Common myeloid progenitor, CD34-positive (primary cell): ENCODE data around the gene PKD1L1.

Source experiments
- CTCF ChIA-PET: fragments of 350-600 bp; sonication (Branson Sonifier 250); formaldehyde crosslinking; loops from one replicate; lab custom pipeline; 2021; ENCODE audit warnings: antibody characterized with exemption; lab: Charles Lee
- POLR2A ChIA-PET: fragments of 350-600 bp; sonication (Branson Sonifier 250); formaldehyde crosslinking; loops from one replicate; lab custom pipeline; 2021; ENCODE audit warnings: antibody characterized with exemption; lab: Charles Lee
- DNase-seq, 3 donors: peaks; one replicate each; pipeline versions ENCODE4 v3.0.0 to v3.0.0-alpha.2; 2013
- H3K27ac ChIP-seq, 2 experiments: 1 replicate in 1 of 2; 2 replicates in 1 of 2; pipeline ENCODE4 v1.7.0; 2013; ENCODE audit warnings: inconsistent platforms in 2 of 2, low read length in 2 of 2, mild to moderate bottlenecking in 2 of 2, low read depth in 1 of 2, moderate library complexity in 1 of 2; ENCODE audit not compliant: severe bottlenecking in 2 of 2, insufficient read depth in 1 of 2, poor library complexity in 1 of 2
- H3K27me3 ChIP-seq, 5 experiments: replicated peaks in 2 of 5; 1 replicate in 3 of 5; 2 replicates in 2 of 5; pipeline versions ENCODE4 v1.6.1 to v1.7.0; 2013; ENCODE audit warnings: low read length in 4 of 5, mild to moderate bottlenecking in 2 of 5, moderate library complexity in 2 of 5, inconsistent platforms in 1 of 5; ENCODE audit not compliant: insufficient read depth in 5 of 5, control insufficient read depth in 4 of 5
- H3K36me3 ChIP-seq, 4 experiments: 1 replicate in 2 of 4; 2 replicates in 2 of 4; pipeline versions ENCODE4 v1.6.1 to v1.7.0; 2013; ENCODE audit warnings: low read length in 3 of 4, control low read depth in 1 of 4, mild to moderate bottlenecking in 1 of 4; ENCODE audit not compliant: control insufficient read depth in 4 of 4, insufficient read depth in 4 of 4
- H3K4me1 ChIP-seq, 4 experiments: 1 replicate in 3 of 4; 2 replicates in 1 of 4; pipeline versions ENCODE4 v1.6.1 to v1.7.1; 2013; ENCODE audit warnings: low read length in 3 of 4, mild to moderate bottlenecking in 3 of 4, control low read depth in 1 of 4, inconsistent platforms in 1 of 4, moderate library complexity in 1 of 4; ENCODE audit not compliant: control insufficient read depth in 4 of 4, insufficient read depth in 4 of 4; ENCODE audit errors: control extremely low read depth in 1 of 4
- H3K4me3 ChIP-seq, 7 experiments: 1 replicate in 4 of 7; 2 replicates in 3 of 7; pipeline versions ENCODE4 v1.5.1 to v1.7.0; 2013; ENCODE audit warnings: mild to moderate bottlenecking in 7 of 7, low read length in 6 of 7, moderate library complexity in 6 of 7, inconsistent platforms in 2 of 7, low read depth in 2 of 7, control low read depth in 1 of 7; ENCODE audit not compliant: insufficient read depth in 4 of 7, control insufficient read depth in 1 of 7; ENCODE audit errors: extremely low read depth in 1 of 7
- H3K9me3 ChIP-seq, 5 experiments: 1 replicate in 4 of 5; 2 replicates in 1 of 5; pipeline versions ENCODE4 v1.6.1 to v1.7.1; 2013; ENCODE audit warnings: low read length in 4 of 5, mild to moderate bottlenecking in 2 of 5, inconsistent platforms in 1 of 5, low read depth in 1 of 5, moderate library complexity in 1 of 5; ENCODE audit not compliant: control insufficient read depth in 4 of 5, insufficient read depth in 2 of 5; ENCODE audit errors: control extremely low read depth in 1 of 5
- WGBS: methylation state at CpG from one replicate; pipeline ENCODE4 v1.1.5; 2013; ENCODE audit not compliant: insufficient coverage; 5-methylcytosine and 5-hydroxymethylcytosine counted together

PKD1L1 gene

GRCh38 chr7:47893721-47894365, 54.4 kb downstream of the PKD1L1 start:
- peaks cover 0 to 3% (median 0%) of the 10 kb centered on the region in 4 experiments for H3K4me1 ChIP-seq
- WGBS, result 98% methylated on average over 11 of the region's 15 CpGs
- ChIA-PET CTCF (interaction anchor here (0.6 kb wide), 1 partner anchor 1405 kb away, joined by 3 read pairs; no protein-coding TSS in a partner anchor), POLR2A (no interaction called here)
- no peaks in the 10 kb centered on the region for H3K27me3 ChIP-seq
- H3K4me3 ChIP-seq, result no peak overlapping the region
- DNase-seq, result no peak
- no peak overlapping the region for H3K27ac ChIP-seq
- H3K9me3 ChIP-seq, result no peaks in the 10 kb centered on the region
- no peaks in the 10 kb centered on the region for H3K36me3 ChIP-seq

- Histone ChIP-seq H3K4me1 (peaks cover 0 to 3% (median 0%) of the 10 kb centered on the region in 4 experiments), H3K9me3 (no peaks in the 10 kb centered on the region), H3K4me3 (no peak overlapping the region), H3K27me3 (no peaks in the 10 kb centered on the region), H3K36me3 (no peaks in the 10 kb centered on the region), H3K27ac (no peak overlapping the region)
- CTCF ChIA-PET, result interaction anchor here (0.6 kb wide), 1 partner anchor 1406 kb away, joined by 3 read pairs; no protein-coding TSS in a partner anchor
- DNase-seq, result no peak
- WGBS, result 76% methylated on average over 10 of the region's 10 CpGs
- POLR2A ChIA-PET, result interaction anchor here (0.8 kb wide), 1 partner anchor 51 kb away, joined by 4 read pairs; no protein-coding TSS in a partner anchor
Measured at GRCh38 chr7:47893238-47893637, 55.0 kb downstream of the PKD1L1 start.

DNA sequence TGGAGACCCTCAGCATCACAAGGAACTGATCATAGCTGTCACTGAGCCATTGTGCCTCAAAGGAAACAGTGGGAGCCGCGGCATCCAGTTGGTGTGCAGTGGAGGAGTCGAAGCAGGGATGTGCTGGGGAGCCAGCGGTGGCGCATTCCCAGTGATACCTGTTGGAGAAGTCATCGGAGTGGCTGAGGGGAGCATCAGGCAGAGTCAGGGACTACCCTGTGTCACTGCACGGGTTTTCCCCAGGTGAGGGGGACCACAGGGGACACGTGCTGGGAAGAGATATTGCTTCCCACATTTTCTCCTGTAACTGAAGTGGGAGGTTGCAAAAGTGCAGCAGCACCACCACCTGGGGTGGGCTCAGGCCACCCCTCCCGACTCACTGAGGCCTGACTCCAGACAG, 57.7 kb downstream of the PKD1L1 start:
- H3K36me3 ChIP-seq, result no peaks in the 10 kb centered on the region
- CTCF ChIA-PET, result interaction anchor here (1.6 kb wide), 1 partner anchor 219 kb away, joined by 4 read pairs; no protein-coding TSS in a partner anchor
- H3K4me1 ChIP-seq, result peaks cover 0 to 3% (median 0%) of the 10 kb centered on the region in 4 experiments
- DNase-seq, result no peak
- peaks cover 0 to 2% (median 0%) of the 10 kb centered on the region in 5 experiments for H3K27me3 ChIP-seq
- POLR2A ChIA-PET, result no interaction called here
- no peak overlapping the region for H3K27ac ChIP-seq
- WGBS, result 96% methylated on average over 8 of the region's 9 CpGs
- no peaks in the 10 kb centered on the region for H3K9me3 ChIP-seq
- no peak overlapping the region for H3K4me3 ChIP-seq

- H3K9me3 ChIP-seq, result no peaks in the 10 kb centered on the region
- no peak overlapping the region for H3K4me3 ChIP-seq
- CTCF ChIA-PET, result interaction anchor here (1.1 kb wide), 1 partner anchor 18 kb away, joined by 3 read pairs; no protein-coding TSS in a partner anchor
- peaks cover 0 to 3% (median 0%) of the 10 kb centered on the region in 4 experiments for H3K4me1 ChIP-seq
- DNase-seq, result no peak
- H3K36me3 ChIP-seq, result no peaks in the 10 kb centered on the region
- POLR2A ChIA-PET, result no interaction called here
- no peak overlapping the region for H3K27ac ChIP-seq
- H3K27me3 ChIP-seq, result peaks cover 0 to 6% (median 0%) of the 10 kb centered on the region in 5 experiments
- WGBS, result 95% methylated on average over 7 of the region's 8 CpGs
Measured at GRCh38 chr7:47890125-47890524, 58.1 kb downstream of the PKD1L1 start.

GRCh38 chr7:47889723-47890122, 58.5 kb downstream of the PKD1L1 start:
- ChIA-PET CTCF (interaction anchor here (1.1 kb wide), 1 partner anchor 18 kb away, joined by 3 read pairs; no protein-coding TSS in a partner anchor), POLR2A (no interaction called here)
- H3K4me3 ChIP-seq, result no peak overlapping the region
- H3K9me3 ChIP-seq, result no peaks in the 10 kb centered on the region
- H3K4me1 ChIP-seq, result no peaks in the 10 kb centered on the region
- no peaks in the 10 kb centered on the region for H3K36me3 ChIP-seq
- H3K27ac ChIP-seq, result no peak overlapping the region
- 93% methylated on average over 4 of the region's 7 CpGs for WGBS
- H3K27me3 ChIP-seq, result peaks cover 0 to 6% (median 0%) of the 10 kb centered on the region in 5 experiments
- DNase-seq, result no peak

- Histone ChIP-seq H3K9me3 (no peaks in the 10 kb centered on the region), H3K4me3 (no peak overlapping the region), H3K36me3 (no peaks in the 10 kb centered on the region), H3K27ac (no peak overlapping the region), H3K4me1 (no peaks in the 10 kb centered on the region), H3K27me3 (peaks cover 0 to 6% (median 0%) of the 10 kb centered on the region in 5 experiments)
- CTCF ChIA-PET, result no interaction called here
- 97% methylated on average over 12 of the region's 18 CpGs for WGBS
- no peak for DNase-seq
- POLR2A ChIA-PET, result no interaction called here
Measured at GRCh38 chr7:47888371-47889265, 59.6 kb downstream of the PKD1L1 start.
